ENCODE results near the gene NPAS3. TPM values are rescaled to one million over a fixed set of nuclear protein-coding genes. Genes with fewer than 3 reads are reported as not detected.

NPAS3 gene
- total and polyA plus RNA-seq, 2 of the 13 experiments (the other 11 are each of a cell fraction or from before 2014, with no cell fraction given) = not detected

DNA sequence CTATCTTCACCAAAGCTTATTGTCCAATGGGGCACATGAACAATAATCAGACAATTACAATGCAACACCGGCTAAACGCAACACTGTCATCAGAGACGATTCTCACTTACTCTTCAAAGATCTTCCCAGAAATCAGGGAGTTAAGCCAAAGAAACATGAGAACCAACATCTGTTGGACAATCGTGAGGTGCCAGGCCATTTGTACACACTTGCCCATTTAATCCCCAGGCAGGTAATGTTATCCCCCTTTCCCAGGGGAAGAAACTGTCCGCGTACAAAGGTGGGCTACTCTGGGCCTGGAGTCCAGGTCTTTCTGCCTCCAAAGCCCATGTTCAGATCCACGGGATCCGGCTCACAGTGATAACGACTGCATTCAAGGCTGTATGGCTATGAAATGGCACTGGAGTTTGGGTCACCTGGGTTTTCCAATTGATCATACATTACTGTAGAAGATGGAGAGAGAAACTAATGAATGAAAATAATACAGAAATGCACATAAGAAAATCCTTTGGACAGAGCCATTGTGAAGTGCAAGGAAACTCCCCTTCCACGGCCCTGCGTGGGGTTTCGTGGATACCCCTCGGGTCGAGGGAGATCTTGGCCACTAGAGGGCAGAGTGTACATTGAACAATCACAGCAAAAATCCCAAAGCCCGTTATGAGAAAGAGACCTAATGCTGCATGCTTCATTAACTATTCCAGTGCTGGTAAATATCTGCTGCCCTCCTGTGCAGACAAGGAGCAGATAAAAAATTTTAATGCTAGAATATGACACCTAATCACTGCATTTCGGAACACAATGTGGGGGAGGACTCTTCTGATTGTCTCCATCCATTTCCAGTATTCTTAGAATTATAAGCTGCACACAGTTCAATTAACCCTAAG lies 900.8 kb downstream of the NPAS3 start (continued):
- no peak for TF ChIP-seq ZNF674 (CRISPR knock-in tag; IDR thresholded peaks at IDR 0.05; ENCODE audit: low read depth)
- TF ChIP-seq AHR (CRISPR knock-in tag; IDR thresholded peaks at IDR 0.05) = no peak
- TF ChIP-seq NAIF1 (CRISPR knock-in tag; IDR thresholded peaks at IDR 0.05; ENCODE audit: borderline replicate concordance) = no peak
- TF ChIP-seq ATF5 (CRISPR knock-in tag; IDR thresholded peaks at IDR 0.05; ENCODE audit: low read depth) = no peak
- TF ChIP-seq MAF1 (CRISPR knock-in tag; IDR thresholded peaks at IDR 0.05; ENCODE audit: borderline replicate concordance) = no peak
- no peak for TF ChIP-seq RBM22 (optimal IDR thresholded peaks at IDR 0.05; ENCODE audit: low read length)
- no peak; the same call in 1 of the 2 replicates for TF ChIP-seq ATF6 (CRISPR knock-in tag; conservative IDR thresholded peaks at IDR 0.05)
- TF ChIP-seq ZNF337 (CRISPR knock-in tag; IDR thresholded peaks at IDR 0.05; ENCODE audit: borderline replicate concordance, low read depth) = no peak
- 0 out of 2 replicates have a peak, but pooled peaks have one; percentile 41 for TF ChIP-seq KAT8 (CRISPR knock-in tag; IDR thresholded peaks at IDR 0.05)
- no peak for TF ChIP-seq ZNF280D (CRISPR knock-in tag; IDR thresholded peaks at IDR 0.05)
- TF ChIP-seq ZBTB34 (CRISPR knock-in tag; IDR thresholded peaks at IDR 0.05) = no peak
- TF ChIP-seq ZNF552 (CRISPR knock-in tag; IDR thresholded peaks at IDR 0.05; ENCODE audit: borderline replicate concordance) = no peak
- TF ChIP-seq ZNF670 (CRISPR knock-in tag; IDR thresholded peaks at IDR 0.05; ENCODE audit: borderline replicate concordance) = no peak
- no peak for TF ChIP-seq LCORL (IDR thresholded peaks at IDR 0.05)
- TF ChIP-seq LCORL (CRISPR knock-in tag; IDR thresholded peaks at IDR 0.05) = peak; percentile 60; the same call in 1 of the 2 replicates
- no peak for TF ChIP-seq ZIK1 (CRISPR knock-in tag; IDR thresholded peaks at IDR 0.05; ENCODE audit: borderline replicate concordance, low read depth)
- TF ChIP-seq TRIM24 (CRISPR knock-in tag; IDR thresholded peaks at IDR 0.05) = no peak
- no peak for TF ChIP-seq SALL2 (CRISPR knock-in tag; IDR thresholded peaks at IDR 0.05)
- TF ChIP-seq PTBP1 (IDR thresholded peaks at IDR 0.05; ENCODE audit: low read depth, low read length, poor library complexity, severe bottlenecking) = no peak
- TF ChIP-seq PRMT3 (CRISPR knock-in tag; IDR thresholded peaks at IDR 0.05; ENCODE audit: borderline replicate concordance, low read depth) = no peak
- no peak for TF ChIP-seq POLR2AphosphoS2 (IDR thresholded peaks at IDR 0.05; ENCODE audit: low read depth, low read length)
- TF ChIP-seq NFIB (CRISPR knock-in tag; IDR thresholded peaks at IDR 0.05; ENCODE audit: borderline replicate concordance) = 0 out of 2 replicates have a peak, but pooled peaks have one; percentile 44

Data from HepG2 (cell line).